ENCODE data around the gene PCK1. TPM values are rescaled to one million over a fixed set of nuclear protein-coding genes. Genes with fewer than 3 reads are reported as not detected.

Gene PCK1
- total and polyA plus RNA-seq, 4 donors = 0.30 to 0.90 (median 0.58) TPM

DNA sequence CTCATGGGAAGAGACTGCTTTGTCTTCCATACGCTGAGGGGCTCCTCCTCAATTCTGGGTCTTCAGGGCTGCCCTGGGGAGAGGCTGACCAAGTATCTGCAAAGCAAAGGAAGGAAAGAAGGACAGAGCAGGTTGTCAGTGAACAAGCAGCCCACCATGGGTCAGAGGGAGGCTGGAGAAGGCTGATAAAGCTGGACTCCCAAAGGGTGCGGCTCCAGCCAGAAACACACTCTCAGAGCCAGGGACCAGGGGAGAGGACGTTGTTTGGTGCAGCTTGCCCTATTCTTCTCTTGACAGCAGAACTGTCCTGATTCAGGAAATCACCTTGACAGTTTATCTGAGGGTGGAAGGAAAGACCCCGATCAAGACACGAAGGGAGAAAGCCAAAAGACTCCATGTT is 25.6 kb upstream of the PCK1 start:
- H3K4me1 ChIP-seq (ENCODE audit: control insufficient read depth, insufficient read depth, low read length) = no peaks in the 10 kb centered on the region
- no peaks in the 10 kb centered on the region for H3K27me3 ChIP-seq (ENCODE audit: control insufficient read depth, insufficient read depth, low read length)
- no peaks in the 10 kb centered on the region for H3K36me3 ChIP-seq (ENCODE audit: control insufficient read depth, insufficient read depth, low read length)
- DNase-seq (ENCODE audit: low read depth in 4 of 6, low spot score in 6 of 6) = no peak
- peaks cover 4% of the 10 kb centered on the region for H3K9me3 ChIP-seq (ENCODE audit: control insufficient read depth, insufficient read depth, low read length)
- 96% methylated on average over 2 of the region's 5 CpGs for WGBS (ENCODE audit: insufficient coverage)
- no peak overlapping the region for H3K4me3 ChIP-seq (ENCODE audit: low read depth, low read length)
- H3K27ac ChIP-seq (ENCODE audit: low read depth, low read length) = no peak overlapping the region

DNA sequence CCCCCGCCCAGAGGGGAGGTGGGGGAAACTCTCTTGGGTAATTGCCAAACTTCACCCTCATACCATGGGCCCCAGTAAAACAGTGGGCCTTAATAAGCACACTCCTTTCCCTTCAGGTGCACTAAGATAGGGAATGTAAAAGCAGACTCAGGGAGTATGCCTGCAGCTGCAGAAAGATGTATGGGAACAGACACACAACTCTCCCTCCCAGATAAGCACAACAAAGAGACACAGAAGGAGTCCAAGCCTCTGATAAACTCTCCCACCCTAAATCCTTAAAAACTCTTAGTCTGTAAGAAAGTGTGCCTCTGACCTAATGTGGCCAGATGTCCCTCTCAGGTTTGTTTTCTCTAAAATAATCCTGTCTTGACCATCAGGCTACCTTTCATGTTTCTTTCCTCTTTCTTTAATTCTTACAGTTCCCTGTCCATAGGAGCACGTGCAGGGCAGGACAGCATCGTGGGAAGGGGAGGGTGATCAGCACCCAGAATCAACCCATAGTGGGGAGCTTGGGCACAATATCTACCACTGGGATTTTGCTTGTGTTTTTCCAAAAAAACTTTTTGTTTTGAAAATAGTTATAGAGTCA is 24.7 kb upstream of the PCK1 start:
- Histone ChIP-seq H3K27ac (ENCODE audit: low read depth, low read length) (no peak overlapping the region), H3K9me3 (ENCODE audit: control insufficient read depth, insufficient read depth, low read length) (peaks cover 4% of the 10 kb centered on the region), H3K36me3 (ENCODE audit: control insufficient read depth, insufficient read depth, low read length) (no peaks in the 10 kb centered on the region), H3K27me3 (ENCODE audit: control insufficient read depth, insufficient read depth, low read length) (no peaks in the 10 kb centered on the region), H3K4me3 (ENCODE audit: low read depth, low read length) (no peak overlapping the region), H3K4me1 (ENCODE audit: control insufficient read depth, insufficient read depth, low read length) (peaks cover 4% of the 10 kb centered on the region)
- 90% methylated on average over 2 of the region's 3 CpGs for WGBS (ENCODE audit: insufficient coverage)
- no peak for DNase-seq (ENCODE audit: low read depth in 4 of 6, low spot score in 6 of 6)

DNA sequence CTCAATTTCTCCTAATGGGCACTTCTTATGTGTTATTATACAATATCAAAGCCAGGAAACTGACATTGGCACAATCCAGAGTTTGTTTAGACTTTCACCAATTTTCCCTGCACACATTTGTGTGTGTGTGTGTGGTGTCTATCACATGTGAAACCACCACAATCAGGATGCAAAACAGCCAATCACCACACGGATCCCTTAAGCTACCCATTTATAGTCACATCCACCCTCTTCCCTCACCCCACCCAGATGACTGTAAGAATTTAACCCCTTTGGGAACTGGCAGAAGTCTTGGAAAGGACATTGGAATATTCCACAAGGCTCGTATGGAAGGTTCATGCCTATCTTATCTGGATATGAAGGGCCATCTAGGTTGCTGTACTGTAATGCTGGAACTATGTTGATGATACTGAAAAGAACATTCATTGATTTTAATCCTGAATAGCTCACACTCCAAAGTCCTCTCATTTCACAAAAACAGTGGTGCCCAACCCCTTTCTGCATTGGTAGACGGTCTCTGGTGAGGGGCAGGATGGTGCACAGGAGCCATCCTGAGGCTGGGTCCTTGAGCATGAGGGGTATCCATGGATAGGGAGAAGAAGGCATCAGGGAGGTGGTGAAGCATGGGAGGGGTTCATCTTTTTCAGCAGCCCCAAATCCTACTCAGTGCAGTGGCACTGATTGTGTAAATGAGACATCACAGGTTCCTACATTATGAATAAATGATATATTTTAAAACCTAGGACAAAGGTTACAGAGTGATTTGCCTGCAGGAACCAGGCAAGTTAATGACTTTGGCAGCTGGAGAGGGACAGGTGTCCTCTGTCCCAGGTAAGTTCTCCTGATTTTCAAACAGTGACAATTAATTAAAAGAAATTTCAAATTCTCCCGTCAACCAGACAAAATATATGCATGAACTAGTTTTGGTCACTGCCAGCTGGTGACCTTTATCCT is 23.9 kb upstream of the PCK1 start:
- WGBS (ENCODE audit: insufficient coverage) = 93% methylated on average over 1 of the region's 4 CpGs
- H3K36me3 ChIP-seq (ENCODE audit: control insufficient read depth, insufficient read depth, low read length) = no peaks in the 10 kb centered on the region
- H3K4me3 ChIP-seq (ENCODE audit: low read depth, low read length) = no peak overlapping the region
- DNase-seq (ENCODE audit: low read depth in 4 of 6, low spot score in 6 of 6) = no peak
- H3K4me1 ChIP-seq (ENCODE audit: control insufficient read depth, insufficient read depth, low read length) = peaks cover 8% of the 10 kb centered on the region
- no peaks in the 10 kb centered on the region for H3K27me3 ChIP-seq (ENCODE audit: control insufficient read depth, insufficient read depth, low read length)
- H3K27ac ChIP-seq (ENCODE audit: low read depth, low read length) = no peak overlapping the region
- peaks cover 4% of the 10 kb centered on the region for H3K9me3 ChIP-seq (ENCODE audit: control insufficient read depth, insufficient read depth, low read length)

DNA sequence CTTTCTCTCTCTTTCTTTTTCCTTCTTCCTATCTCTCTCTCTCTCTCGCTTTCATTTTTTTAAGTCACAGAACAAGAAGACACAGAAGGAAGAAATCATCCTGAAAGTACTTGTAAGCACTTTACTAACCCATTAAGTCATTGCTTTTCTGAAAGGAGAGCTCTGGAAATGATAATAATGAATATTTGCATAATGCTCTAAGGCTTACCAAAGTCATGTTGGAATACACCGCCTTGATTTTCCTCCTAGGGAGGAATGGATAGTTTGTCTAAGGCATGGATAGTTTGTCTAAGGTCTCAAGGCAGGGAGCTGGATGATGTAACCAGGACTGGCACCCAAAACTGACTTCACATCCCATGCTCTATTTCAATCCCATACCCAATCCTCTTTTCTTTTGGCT is 23.1 kb upstream of the PCK1 start:
- peaks cover 8% of the 10 kb centered on the region for H3K4me1 ChIP-seq (ENCODE audit: control insufficient read depth, insufficient read depth, low read length)
- peaks cover 4% of the 10 kb centered on the region for H3K9me3 ChIP-seq (ENCODE audit: control insufficient read depth, insufficient read depth, low read length)
- WGBS (ENCODE audit: insufficient coverage) = no CpG with 5 or more reads among the region's 2 CpGs
- no peaks in the 10 kb centered on the region for H3K36me3 ChIP-seq (ENCODE audit: control insufficient read depth, insufficient read depth, low read length)
- H3K27ac ChIP-seq (ENCODE audit: low read depth, low read length) = no peak overlapping the region
- no peaks in the 10 kb centered on the region for H3K27me3 ChIP-seq (ENCODE audit: control insufficient read depth, insufficient read depth, low read length)
- H3K4me3 ChIP-seq (ENCODE audit: low read depth, low read length) = no peak overlapping the region
- DNase-seq (ENCODE audit: low read depth in 4 of 6, low spot score in 6 of 6) = no peak

DNA sequence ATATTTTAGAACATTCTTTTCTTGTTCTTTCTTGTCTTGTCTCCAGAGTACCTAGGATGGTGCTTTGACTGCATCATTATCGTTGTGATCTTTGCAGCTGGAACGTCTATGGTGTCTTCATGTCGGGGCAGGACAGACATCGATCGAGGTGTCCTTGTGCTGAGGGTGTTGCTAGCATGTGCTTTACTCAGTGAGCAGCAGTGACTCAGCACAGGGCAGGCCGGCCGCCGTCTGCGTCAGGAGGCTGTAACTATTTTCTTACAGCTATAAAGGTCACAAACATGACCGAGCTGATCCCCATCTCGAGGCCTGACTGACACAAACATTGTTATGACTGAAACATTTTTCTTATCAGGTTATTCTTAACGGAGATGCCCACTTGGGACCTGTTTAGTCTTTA is 21.0 kb upstream of the PCK1 start:
- Histone ChIP-seq H3K4me1 (ENCODE audit: control insufficient read depth, insufficient read depth, low read length) (peaks cover 8% of the 10 kb centered on the region), H3K4me3 (ENCODE audit: low read depth, low read length) (no peak overlapping the region), H3K36me3 (ENCODE audit: control insufficient read depth, insufficient read depth, low read length) (no peaks in the 10 kb centered on the region), H3K27ac (ENCODE audit: low read depth, low read length) (no peak overlapping the region), H3K9me3 (ENCODE audit: control insufficient read depth, insufficient read depth, low read length) (peaks cover 3% of the 10 kb centered on the region), H3K27me3 (ENCODE audit: control insufficient read depth, insufficient read depth, low read length) (no peaks in the 10 kb centered on the region)
- DNase-seq (ENCODE audit: low read depth in 4 of 6, low spot score in 6 of 6) = no peak
- 85% methylated on average over 10 of the region's 12 CpGs for WGBS (ENCODE audit: insufficient coverage)

DNA sequence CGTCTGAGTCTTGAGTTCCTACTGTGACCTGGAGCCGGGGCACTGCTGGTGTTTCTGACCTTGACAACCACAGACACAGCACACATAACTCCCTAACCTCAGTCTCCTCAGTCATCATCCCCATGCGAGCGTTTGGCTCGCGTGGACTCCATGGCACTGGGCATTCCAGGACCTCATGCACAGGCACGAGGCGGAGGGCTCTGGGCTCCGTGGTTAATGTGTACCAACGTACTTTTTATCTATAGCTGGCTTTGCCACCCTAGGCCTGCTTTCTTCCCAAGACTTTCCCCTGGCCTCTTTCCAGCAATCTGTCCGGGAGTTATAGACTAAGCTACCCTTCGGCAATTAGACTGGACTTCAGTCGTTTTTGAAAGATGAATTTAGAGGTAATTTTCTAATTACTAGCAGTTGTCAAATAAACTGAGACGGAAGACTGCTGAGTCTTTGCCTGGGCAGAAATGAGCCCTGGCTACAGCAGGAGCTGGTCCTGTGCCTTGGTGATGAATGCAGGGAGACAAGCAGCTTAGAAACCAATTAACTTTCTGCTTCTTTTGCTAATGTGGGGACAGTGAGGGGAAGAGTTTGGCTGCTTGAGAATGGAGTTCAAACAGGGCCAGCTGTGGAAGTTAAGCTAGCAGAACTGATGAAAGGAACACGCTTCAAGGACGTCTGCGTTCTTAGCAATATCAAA is 19.9 kb upstream of the PCK1 start:
- Histone ChIP-seq H3K4me1 (ENCODE audit: control insufficient read depth, insufficient read depth, low read length) (peaks cover 14% of the 10 kb centered on the region), H3K27ac (ENCODE audit: low read depth, low read length) (no peak overlapping the region), H3K9me3 (ENCODE audit: control insufficient read depth, insufficient read depth, low read length) (peaks cover 3% of the 10 kb centered on the region), H3K4me3 (ENCODE audit: low read depth, low read length) (no peak overlapping the region), H3K27me3 (ENCODE audit: control insufficient read depth, insufficient read depth, low read length) (no peaks in the 10 kb centered on the region), H3K36me3 (ENCODE audit: control insufficient read depth, insufficient read depth, low read length) (no peaks in the 10 kb centered on the region)
- 36% methylated on average over 6 of the region's 17 CpGs for WGBS (ENCODE audit: insufficient coverage)
- DNase-seq (ENCODE audit: low read depth in 4 of 6, low spot score in 6 of 6) = peak in 3 of 6 donors; percentile 45 to 81 (median 47)

DNA sequence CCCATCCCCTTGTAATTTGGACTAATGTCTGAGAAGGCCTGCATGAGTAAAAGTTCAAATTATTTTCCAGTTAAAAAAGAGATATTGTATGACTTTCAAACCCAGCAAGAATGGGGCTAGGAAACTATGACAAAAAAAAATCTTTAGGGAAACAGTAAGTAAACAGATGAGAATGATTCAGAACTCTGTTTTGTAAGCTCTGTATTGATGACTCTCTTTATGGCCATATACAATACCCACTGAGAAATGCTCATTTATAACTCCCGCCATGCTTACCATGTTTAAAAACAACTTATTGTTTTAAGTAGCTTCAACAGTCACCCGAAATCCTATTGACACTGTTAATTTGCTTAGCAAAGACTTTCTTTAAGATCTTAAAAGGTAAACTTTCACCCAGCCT is 17.2 kb upstream of the PCK1 start:
- H3K27ac ChIP-seq (ENCODE audit: low read depth, low read length) = no peak overlapping the region
- H3K27me3 ChIP-seq (ENCODE audit: control insufficient read depth, insufficient read depth, low read length) = no peaks in the 10 kb centered on the region
- no CpG with 5 or more reads among the region's 2 CpGs for WGBS (ENCODE audit: insufficient coverage)
- no peaks in the 10 kb centered on the region for H3K36me3 ChIP-seq (ENCODE audit: control insufficient read depth, insufficient read depth, low read length)
- no peaks in the 10 kb centered on the region for H3K9me3 ChIP-seq (ENCODE audit: control insufficient read depth, insufficient read depth, low read length)
- no peak overlapping the region for H3K4me3 ChIP-seq (ENCODE audit: low read depth, low read length)
- no peak for DNase-seq (ENCODE audit: low read depth in 4 of 6, low spot score in 6 of 6)
- H3K4me1 ChIP-seq (ENCODE audit: control insufficient read depth, insufficient read depth, low read length) = peaks cover 14% of the 10 kb centered on the region

DNA sequence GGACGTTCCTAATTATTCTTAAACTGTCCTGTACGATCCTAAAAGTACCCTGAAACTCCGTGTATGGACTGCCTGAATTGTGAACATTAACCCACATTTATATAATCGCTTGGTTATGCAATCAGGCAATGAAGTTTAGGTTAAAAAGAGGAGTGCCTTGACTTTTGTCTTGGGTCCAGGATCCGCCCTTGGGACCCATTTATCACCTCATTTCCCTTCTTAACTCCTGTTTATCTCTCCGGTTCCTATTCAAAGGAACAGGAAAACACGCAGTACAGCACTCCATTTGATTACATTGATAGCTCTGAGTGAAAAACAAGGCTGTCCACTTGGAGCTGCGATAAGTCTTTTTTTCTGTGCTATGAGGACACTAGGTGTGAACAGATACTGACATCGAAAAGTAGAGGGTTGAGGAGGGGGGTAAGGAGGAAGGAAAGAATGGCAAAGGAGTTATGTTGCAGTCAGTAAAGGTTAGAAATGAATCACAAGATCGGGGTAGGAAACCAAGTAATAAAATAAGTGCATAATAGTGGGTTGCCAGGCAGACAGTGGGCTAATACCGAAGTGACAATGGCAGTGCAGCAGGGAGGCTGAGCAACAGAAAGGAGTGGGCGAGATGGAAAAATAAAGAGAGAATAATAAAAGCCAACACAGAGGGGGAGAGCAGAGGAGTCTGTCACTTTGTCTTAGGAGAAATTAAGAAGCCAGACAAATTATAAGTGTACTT is 15.9 kb upstream of the PCK1 start:
- H3K27ac ChIP-seq (ENCODE audit: low read depth, low read length) = no peak overlapping the region
- DNase-seq (ENCODE audit: low read depth in 4 of 6, low spot score in 6 of 6) = peak in 1 of 6 donors; percentile 31
- H3K4me3 ChIP-seq (ENCODE audit: low read depth, low read length) = no peak overlapping the region
- peaks cover 14% of the 10 kb centered on the region for H3K4me1 ChIP-seq (ENCODE audit: control insufficient read depth, insufficient read depth, low read length)
- no peaks in the 10 kb centered on the region for H3K36me3 ChIP-seq (ENCODE audit: control insufficient read depth, insufficient read depth, low read length)
- 46% methylated on average over 7 of the region's 12 CpGs for WGBS (ENCODE audit: insufficient coverage)
- no peaks in the 10 kb centered on the region for H3K27me3 ChIP-seq (ENCODE audit: control insufficient read depth, insufficient read depth, low read length)
- no peaks in the 10 kb centered on the region for H3K9me3 ChIP-seq (ENCODE audit: control insufficient read depth, insufficient read depth, low read length)

DNA sequence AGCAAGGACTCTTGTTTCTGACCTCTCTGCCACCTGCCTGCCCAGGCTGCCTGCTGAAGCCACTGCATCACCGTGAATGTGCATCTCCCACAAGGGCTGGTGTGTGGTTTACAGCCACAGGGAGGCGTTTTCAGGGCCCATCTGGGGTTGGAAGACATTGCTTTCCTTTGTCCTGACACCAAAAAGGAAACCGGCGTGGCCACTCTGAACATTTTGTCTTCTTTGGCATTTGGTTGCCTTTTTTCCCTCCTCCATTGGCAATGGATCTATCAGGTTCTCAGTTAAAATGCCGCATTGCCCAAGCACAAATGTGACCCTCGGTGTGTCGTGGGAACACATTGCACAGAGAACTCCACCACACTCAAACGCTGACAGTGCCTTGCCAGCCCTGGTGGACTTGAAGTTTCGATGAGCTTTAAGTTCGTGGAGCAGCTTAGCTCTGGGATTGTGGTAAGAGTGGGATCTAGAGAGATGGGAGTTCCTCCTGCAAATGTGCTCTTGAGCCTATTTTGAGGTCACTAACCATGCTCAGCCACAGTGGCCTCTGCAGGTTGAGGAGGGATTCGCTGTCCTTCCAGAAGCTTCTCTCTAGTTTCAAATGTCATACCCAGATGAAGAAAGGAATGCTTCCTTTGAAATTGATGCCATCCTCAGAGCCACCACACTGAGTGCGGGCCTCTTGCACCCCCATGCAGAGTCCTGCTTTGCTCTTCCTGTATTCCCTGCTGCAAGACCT is 14.8 kb upstream of the PCK1 start:
- H3K36me3 ChIP-seq (ENCODE audit: control insufficient read depth, insufficient read depth, low read length) = no peaks in the 10 kb centered on the region
- no peak overlapping the region for H3K4me3 ChIP-seq (ENCODE audit: low read depth, low read length)
- no peak overlapping the region for H3K27ac ChIP-seq (ENCODE audit: low read depth, low read length)
- no peak for DNase-seq (ENCODE audit: low read depth in 4 of 6, low spot score in 6 of 6)
- WGBS (ENCODE audit: insufficient coverage) = 71% methylated on average over 9 of the region's 12 CpGs
- peaks cover 10% of the 10 kb centered on the region for H3K4me1 ChIP-seq (ENCODE audit: control insufficient read depth, insufficient read depth, low read length)
- no peaks in the 10 kb centered on the region for H3K9me3 ChIP-seq (ENCODE audit: control insufficient read depth, insufficient read depth, low read length)
- H3K27me3 ChIP-seq (ENCODE audit: control insufficient read depth, insufficient read depth, low read length) = no peaks in the 10 kb centered on the region
